Stimulated activated CD8-positive, alpha-beta memory T cell treated with anti-CD3 and anti-CD28 coated beads, Interleukin-7, amount 100 ng/mL, for 4 hours (primary cell): ENCODE data around the gene GRAMD1B.
"Not testable (repeated sequence)": the region's sequence is repeated elsewhere in the genome, so short reads cannot be mapped to it uniquely, and the experiment has no call there.

Source experiments
- DNase-seq, 2 donors: peaks; one replicate each; pipeline ENCODE4 v3.0.0-alpha.2; 2020; ENCODE audit warnings: low read depth in 2 of 2

The GRAMD1B gene

GRCh38 chr11:123443851-123444623 is 14.0 kb downstream of the GRAMD1B start:
- DNase-seq, result no peak

GRCh38 chr11:123448823-123449222 is 18.8 kb downstream of the GRAMD1B start:
- no peak for DNase-seq

DNA sequence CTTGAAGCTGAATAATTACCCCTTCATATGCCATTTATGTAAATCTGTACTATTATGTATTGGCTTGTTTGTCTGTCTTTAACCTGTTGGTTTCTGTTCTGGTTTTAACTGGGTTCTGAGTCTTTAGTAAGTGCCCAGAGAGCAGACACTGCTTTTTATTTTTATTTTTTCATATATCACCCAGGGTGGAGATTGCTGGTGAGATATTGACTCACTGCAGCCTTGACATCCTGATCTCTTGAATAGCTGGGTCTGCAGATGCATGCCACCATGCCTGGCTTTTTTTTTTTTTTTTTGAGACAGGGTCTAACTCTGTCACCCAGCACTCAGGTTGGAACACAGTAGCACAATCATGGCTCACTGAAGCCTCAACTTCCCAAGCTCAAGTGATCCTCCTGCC is 19.4 kb downstream of the GRAMD1B start:
- no peak for DNase-seq

- no peak for DNase-seq
Observed at GRCh38 chr11:123450623-123451022, 20.6 kb downstream of the GRAMD1B start.

- DNase-seq, result no peak
Observed at GRCh38 chr11:123451183-123451781, 21.2 kb downstream of the GRAMD1B start.

DNA sequence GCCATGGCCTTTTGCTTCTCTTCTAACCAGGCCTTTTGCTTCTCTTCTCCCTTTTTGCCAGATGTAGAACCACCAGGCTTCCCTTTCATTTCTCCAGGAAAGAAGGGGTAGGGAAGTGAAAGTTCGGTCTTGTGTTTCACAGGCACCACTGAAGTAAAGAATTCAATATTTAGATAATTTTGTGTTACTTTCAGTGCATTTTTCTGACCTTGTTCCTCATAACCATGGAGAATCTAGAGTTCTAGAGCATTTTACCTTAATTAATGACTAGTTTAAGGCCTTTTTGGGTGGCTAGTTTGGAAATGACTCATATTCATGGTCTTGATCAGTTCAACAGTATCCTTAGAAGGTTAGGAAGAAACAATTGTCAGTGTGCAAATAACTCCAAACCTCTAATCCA is 22.7 kb downstream of the GRAMD1B start:
- DNase-seq, result no peak

DNA sequence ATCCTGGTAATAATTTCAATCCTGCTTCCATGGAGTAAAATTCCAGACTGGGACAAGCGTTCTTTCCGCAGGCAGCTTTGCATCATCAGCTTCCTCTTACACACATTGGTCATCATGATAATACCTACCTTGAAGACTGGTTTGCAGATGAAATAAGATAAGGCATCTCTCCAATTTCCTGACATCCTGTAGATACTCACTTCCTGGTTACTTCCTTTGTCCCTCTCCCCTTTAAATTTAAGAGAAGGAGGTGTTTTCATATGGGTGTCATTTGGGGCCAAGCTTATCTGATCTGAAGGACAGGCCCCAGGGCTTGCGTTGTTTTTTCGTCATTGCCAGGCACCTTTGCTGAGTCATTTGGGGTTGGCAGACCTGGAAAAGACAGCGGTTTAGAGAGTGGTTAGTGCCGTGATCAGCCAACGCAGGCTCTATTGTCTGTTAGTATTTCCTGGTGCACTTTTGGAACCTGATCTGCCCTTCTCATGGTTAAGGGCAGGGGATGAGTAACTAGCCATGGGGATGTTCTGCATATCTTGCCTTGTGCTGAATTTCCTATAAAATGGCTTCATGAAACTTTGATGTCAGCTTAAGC is 24.1 kb downstream of the GRAMD1B start:
- peak; percentile 15 to 40 for DNase-seq

DNA sequence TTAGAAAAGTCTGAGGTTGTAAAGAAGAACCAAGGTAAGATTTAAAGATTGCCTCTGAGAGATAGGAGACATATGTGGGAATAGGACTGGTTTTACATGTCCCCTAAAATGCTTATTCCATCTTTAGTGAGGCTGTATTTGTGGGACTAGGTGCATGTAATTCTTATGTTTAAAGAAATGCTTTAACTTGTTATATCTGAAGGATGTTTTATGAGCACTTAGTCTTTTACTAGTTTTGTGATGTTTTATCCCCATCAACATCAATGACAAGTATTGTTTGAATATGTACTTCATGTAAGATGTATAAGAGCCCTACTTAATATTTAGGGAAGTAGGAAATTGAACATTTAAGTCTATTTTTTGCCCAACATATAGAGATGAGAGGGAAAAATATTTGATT is 24.7 kb downstream of the GRAMD1B start:
- DNase-seq, result no peak

GRCh38 chr11:123456448-123456847 is 26.4 kb downstream of the GRAMD1B start:
- not testable (repeated sequence) for DNase-seq

- DNase-seq, result no peak
Observed at GRCh38 chr11:123457187-123457770, 27.2 kb downstream of the GRAMD1B start.

DNA sequence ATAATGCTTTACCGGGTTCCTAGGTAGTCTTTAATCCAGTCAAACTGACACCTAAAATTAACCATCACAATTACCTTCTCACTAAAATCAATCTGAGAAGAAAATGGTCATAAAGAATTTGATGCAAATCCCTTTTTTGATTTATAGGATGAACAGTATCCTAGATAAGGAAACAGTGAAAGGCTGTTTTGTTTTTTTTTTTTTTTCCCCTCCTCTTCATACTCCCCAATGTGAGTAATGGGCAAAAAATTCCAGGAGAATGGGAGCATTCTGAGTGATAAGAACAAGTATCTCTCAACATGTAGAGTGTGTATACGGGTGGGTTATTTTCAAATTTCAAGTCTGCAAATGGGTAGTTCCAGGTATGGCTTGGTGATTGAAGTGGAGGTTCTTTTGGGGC is 28.4 kb downstream of the GRAMD1B start:
- no peak for DNase-seq

GRCh38 chr11:123460012-123460700 is 30.1 kb downstream of the GRAMD1B start:
- no peak for DNase-seq

DNA sequence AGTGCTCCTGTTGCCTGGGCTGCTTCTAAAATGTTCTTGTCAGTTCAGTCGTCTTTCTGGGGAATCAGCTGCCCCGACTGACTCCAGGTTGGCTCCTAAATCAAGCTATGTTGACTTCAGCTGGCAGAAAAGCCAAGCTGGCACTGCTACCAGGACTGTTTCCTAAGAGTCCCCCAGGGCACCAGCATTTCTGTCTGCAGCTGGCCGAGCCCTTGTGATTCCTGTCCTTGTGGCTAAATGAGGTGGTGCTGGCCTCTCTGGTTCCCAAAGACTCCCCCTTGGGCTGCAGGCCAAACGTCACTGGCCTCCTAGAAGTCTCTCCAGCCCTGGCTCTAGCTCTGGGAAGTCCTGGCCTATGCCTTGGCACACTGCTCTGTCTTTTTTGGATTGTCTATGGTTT is 31.1 kb downstream of the GRAMD1B start:
- DNase-seq, result no peak

- DNase-seq, result not testable (repeated sequence)
Observed at GRCh38 chr11:123465667-123466066, 35.6 kb downstream of the GRAMD1B start.

DNA sequence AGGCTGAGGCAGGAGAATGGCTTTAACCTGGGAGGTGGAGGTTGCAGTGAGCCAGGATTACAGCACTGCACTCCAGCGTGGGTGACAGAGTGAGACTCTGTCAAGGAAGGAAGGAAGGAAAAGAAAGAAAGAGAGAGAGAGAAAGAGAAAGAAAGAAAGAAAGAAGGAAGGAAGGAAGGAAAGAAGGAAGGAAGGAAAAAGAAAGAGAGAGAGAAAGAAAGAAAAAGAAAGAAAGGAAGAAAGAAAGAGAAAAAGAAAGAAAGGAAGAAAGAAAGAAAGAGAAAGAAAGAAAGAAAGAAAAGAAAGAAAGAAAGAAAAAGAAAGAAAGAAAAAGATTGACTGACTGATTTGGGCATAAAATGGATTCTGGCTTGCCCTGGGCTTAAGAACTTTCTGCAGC is 36.1 kb downstream of the GRAMD1B start:
- not testable (repeated sequence) for DNase-seq

DNA sequence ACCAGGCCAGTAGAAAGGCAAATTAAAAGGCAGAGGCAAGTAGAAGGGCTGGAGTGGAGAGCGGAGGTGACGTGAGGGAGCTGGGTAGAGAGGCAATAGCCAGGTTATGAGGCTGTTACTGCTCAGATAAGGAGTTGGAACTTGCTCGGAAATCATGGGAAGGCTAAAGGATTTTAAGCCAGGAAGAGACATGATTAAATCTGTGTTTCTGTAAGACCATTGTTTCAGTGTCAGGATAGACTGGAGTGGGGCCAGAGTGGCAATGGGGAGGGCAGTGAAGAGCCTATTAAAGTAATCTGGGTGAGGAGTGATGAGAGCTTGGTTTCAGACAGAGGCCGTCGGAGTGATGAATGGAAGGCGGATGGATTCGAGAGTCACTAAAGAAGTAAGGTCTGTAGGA is 39.0 kb downstream of the GRAMD1B start:
- DNase-seq, result no peak

DNA sequence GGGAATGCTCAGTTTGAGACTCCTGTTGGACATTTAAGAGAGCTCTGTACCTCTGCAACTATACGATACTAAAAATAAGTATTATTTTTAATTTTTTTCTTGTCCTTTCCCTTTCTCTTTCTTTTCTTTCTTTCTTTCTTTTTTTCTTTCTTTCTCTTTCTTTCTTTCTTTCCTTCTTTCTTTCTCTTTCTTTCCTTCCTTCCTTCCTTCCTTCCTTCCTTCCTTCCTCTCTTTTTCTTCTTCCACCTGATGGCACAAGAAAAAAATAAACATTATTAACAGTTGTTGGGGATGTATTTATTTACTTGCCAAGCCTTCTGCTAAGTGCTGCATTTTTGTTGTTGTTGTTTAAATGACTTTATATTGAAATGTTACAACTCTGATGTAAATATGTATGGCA is 39.5 kb downstream of the GRAMD1B start:
- no peak for DNase-seq

GRCh38 chr11:123470842-123471241 is 40.8 kb downstream of the GRAMD1B start:
- DNase-seq, result no peak

DNA sequence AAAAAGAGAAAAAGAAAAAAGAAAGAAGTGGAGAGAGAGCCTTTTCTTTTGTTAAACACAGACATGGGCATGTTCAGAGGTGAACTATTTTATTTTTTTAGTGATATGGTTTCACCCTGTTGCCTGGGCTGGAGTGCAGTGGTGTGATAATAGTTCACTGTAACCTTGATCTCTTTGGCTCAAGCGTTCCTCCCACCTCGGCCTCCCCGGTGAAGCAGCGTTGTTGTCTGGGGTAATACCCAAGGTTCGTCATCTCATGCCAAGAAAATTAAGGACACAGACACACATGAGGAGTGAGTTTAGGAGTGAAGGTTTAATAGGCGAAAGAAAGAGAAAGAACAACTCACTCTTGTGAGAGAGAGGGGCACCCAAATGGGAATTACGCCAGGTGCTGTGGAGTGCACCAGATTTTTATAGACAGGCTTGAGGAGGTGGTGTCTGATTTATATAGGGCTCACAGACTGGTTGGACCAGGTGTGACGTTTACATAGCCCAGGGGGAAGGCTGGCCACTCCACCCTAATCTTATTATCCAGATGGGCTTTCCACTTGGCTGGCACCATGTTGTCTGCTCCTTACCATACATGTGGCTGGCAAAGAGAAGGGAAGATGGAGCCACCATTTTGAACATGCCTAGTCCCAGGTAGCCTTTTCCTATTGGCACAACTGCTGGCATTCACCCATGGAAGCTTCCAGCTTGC is 42.3 kb downstream of the GRAMD1B start:
- DNase-seq, result no peak

- DNase-seq, result no peak
Observed at GRCh38 chr11:123473941-123474677, 44.0 kb downstream of the GRAMD1B start.

DNA sequence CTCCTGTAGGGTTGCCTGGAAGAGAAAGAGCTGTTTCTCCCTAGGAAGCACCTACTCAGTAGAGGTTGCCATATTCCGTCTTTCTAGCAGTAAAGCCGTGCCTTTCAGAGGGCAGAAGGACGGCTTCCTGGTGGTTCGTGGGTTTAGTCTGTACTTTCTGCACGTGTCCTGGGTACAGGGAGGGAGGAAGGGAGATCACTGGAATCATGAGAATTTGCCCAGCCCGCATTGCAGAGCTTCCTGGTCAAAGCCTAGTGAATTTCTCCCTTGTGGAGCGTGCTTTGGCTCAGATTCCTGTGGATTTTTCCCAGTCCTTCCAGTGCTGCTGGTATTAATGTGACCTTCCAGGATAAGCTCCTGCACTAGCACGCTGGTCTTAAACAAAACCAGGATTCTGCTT is 44.9 kb downstream of the GRAMD1B start:
- no peak for DNase-seq
